ENCODE data around the gene SCML1. TPM values are rescaled to one million over a fixed set of nuclear protein-coding genes. Genes with fewer than 3 reads are reported as not detected.

SCML1 gene
- total and polyA plus RNA-seq, 2 of the 8 experiments (the other 6 are each of a cell fraction or from before 2014, with no cell fraction given) = 2.2 to 2.5 TPM

DNA sequence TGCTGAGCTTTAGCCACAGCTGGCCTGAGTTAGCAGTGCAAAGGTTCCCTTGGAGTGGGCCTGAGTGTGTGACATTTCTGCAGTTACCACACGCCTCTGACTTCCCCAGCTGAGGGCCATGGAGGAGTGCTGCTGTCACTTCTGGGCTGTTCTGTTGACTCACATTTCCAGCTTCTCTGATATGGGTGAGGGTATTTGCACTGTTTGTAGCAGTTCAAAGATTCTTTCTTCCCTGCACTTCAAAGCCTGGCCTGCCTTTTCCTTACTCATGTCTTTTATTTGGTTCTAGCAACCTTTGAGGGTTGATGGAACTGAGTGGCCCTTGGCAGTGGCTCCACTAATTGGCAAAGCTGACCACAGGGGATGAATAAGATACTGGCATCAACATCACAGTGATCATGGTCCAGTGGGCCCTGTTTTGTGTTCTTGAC is 26.4 kb upstream of the SCML1 start (continued):
- TF ChIP-seq, protein P1, sequence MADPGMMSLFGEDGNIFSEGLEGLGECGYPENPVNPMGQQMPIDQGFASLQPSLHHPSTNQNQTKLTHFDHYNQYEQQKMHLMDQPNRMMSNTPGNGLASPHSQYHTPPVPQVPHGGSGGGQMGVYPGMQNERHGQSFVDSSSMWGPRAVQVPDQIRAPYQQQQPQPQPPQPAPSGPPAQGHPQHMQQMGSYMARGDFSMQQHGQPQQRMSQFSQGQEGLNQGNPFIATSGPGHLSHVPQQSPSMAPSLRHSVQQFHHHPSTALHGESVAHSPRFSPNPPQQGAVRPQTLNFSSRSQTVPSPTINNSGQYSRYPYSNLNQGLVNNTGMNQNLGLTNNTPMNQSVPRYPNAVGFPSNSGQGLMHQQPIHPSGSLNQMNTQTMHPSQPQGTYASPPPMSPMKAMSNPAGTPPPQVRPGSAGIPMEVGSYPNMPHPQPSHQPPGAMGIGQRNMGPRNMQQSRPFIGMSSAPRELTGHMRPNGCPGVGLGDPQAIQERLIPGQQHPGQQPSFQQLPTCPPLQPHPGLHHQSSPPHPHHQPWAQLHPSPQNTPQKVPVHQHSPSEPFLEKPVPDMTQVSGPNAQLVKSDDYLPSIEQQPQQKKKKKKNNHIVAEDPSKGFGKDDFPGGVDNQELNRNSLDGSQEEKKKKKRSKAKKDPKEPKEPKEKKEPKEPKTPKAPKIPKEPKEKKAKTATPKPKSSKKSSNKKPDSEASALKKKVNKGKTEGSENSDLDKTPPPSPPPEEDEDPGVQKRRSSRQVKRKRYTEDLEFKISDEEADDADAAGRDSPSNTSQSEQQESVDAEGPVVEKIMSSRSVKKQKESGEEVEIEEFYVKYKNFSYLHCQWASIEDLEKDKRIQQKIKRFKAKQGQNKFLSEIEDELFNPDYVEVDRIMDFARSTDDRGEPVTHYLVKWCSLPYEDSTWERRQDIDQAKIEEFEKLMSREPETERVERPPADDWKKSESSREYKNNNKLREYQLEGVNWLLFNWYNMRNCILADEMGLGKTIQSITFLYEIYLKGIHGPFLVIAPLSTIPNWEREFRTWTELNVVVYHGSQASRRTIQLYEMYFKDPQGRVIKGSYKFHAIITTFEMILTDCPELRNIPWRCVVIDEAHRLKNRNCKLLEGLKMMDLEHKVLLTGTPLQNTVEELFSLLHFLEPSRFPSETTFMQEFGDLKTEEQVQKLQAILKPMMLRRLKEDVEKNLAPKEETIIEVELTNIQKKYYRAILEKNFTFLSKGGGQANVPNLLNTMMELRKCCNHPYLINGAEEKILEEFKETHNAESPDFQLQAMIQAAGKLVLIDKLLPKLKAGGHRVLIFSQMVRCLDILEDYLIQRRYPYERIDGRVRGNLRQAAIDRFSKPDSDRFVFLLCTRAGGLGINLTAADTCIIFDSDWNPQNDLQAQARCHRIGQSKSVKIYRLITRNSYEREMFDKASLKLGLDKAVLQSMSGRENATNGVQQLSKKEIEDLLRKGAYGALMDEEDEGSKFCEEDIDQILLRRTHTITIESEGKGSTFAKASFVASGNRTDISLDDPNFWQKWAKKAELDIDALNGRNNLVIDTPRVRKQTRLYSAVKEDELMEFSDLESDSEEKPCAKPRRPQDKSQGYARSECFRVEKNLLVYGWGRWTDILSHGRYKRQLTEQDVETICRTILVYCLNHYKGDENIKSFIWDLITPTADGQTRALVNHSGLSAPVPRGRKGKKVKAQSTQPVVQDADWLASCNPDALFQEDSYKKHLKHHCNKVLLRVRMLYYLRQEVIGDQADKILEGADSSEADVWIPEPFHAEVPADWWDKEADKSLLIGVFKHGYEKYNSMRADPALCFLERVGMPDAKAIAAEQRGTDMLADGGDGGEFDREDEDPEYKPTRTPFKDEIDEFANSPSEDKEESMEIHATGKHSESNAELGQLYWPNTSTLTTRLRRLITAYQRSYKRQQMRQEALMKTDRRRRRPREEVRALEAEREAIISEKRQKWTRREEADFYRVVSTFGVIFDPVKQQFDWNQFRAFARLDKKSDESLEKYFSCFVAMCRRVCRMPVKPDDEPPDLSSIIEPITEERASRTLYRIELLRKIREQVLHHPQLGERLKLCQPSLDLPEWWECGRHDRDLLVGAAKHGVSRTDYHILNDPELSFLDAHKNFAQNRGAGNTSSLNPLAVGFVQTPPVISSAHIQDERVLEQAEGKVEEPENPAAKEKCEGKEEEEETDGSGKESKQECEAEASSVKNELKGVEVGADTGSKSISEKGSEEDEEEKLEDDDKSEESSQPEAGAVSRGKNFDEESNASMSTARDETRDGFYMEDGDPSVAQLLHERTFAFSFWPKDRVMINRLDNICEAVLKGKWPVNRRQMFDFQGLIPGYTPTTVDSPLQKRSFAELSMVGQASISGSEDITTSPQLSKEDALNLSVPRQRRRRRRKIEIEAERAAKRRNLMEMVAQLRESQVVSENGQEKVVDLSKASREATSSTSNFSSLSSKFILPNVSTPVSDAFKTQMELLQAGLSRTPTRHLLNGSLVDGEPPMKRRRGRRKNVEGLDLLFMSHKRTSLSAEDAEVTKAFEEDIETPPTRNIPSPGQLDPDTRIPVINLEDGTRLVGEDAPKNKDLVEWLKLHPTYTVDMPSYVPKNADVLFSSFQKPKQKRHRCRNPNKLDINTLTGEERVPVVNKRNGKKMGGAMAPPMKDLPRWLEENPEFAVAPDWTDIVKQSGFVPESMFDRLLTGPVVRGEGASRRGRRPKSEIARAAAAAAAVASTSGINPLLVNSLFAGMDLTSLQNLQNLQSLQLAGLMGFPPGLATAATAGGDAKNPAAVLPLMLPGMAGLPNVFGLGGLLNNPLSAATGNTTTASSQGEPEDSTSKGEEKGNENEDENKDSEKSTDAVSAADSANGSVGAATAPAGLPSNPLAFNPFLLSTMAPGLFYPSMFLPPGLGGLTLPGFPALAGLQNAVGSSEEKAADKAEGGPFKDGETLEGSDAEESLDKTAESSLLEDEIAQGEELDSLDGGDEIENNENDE (IDR thresholded peaks at IDR 0.05; ENCODE audit: insufficient replicate concordance, low read length) = no peak
